ENCODE results near the gene CPSF6.

Gene CPSF6

GRCh38 chr12:69225251-69225910 lies 14.0 kb upstream of the CPSF6 start:
- H3K9ac ChIP-seq (ENCODE audit: insufficient read length), result no peak overlapping the region

GRCh38 chr12:69231479-69231878 lies 7.9 kb upstream of the CPSF6 start:
- no peaks in the 10 kb centered on the region for H3K36me3 ChIP-seq (ENCODE audit: insufficient read depth, low read length)
- H3K9ac ChIP-seq (ENCODE audit: insufficient read length), result no peak overlapping the region
- no peak overlapping the region for H3K4me3 ChIP-seq
- 0 out of 2 replicates have a peak, but pooled peaks cover 5% of the 10 kb centered on the region for H3K9me3 ChIP-seq (ENCODE audit: low read depth, low read length)
- TF ChIP-seq EZH2 (IDR thresholded peaks at IDR 0.05) (no peak), POLR2AphosphoS5 (IDR thresholded peaks at IDR 0.05; ENCODE audit: borderline replicate concordance, low read depth, low read length) (no peak), FOXP2 (optimal IDR thresholded peaks at IDR 0.05; ENCODE audit: control extremely low read depth, extremely low read length, insufficient read depth) (no peak)
- no peak overlapping the region for H3K27ac ChIP-seq
- DNase-seq (ENCODE audit: low read depth, low spot score), result no peak

More at GRCh38 chr12:69225251-69225910, 14.0 kb upstream of the CPSF6 start:
- no peaks in the 10 kb centered on the region for H3K36me3 ChIP-seq (ENCODE audit: insufficient read depth, low read length)
- TF ChIP-seq POLR2AphosphoS5 (IDR thresholded peaks at IDR 0.05; ENCODE audit: borderline replicate concordance, low read depth, low read length), result no peak
- TF ChIP-seq EZH2 (IDR thresholded peaks at IDR 0.05), result no peak
- no peak for TF ChIP-seq FOXP2 (optimal IDR thresholded peaks at IDR 0.05; ENCODE audit: control extremely low read depth, extremely low read length, insufficient read depth)
- no peak overlapping the region for H3K4me3 ChIP-seq
- DNase-seq (ENCODE audit: low read depth, low spot score), result no peak
- H3K9me3 ChIP-seq (ENCODE audit: low read depth, low read length), result 0 out of 2 replicates have a peak, but pooled peaks cover 4% of the 10 kb centered on the region
- no peak overlapping the region for H3K27ac ChIP-seq

GRCh38 chr12:69238589-69239351 lies 599 bp upstream of the CPSF6 start:
- Histone ChIP-seq H3K27ac (peak overlapping the region; percentile 47), H3K9ac (ENCODE audit: insufficient read length) (peak overlapping the region; percentile 84), H3K4me3 (peak overlapping the region; percentile 90), H3K36me3 (ENCODE audit: insufficient read depth, low read length) (peaks cover 31% of the 10 kb centered on the region), H3K9me3 (ENCODE audit: low read depth, low read length) (0 out of 2 replicates have a peak, but pooled peaks cover 3% of the 10 kb centered on the region)
- TF ChIP-seq POLR2AphosphoS5 (IDR thresholded peaks at IDR 0.05; ENCODE audit: borderline replicate concordance, low read depth, low read length), result no peak
- no peak for TF ChIP-seq EZH2 (IDR thresholded peaks at IDR 0.05)
- no peak for TF ChIP-seq FOXP2 (optimal IDR thresholded peaks at IDR 0.05; ENCODE audit: control extremely low read depth, extremely low read length, insufficient read depth)
- DNase-seq (ENCODE audit: low read depth, low spot score), result no peak

GRCh38 chr12:69239922-69240630 lies 707 bp downstream of the CPSF6 start:
- TF ChIP-seq EZH2 (IDR thresholded peaks at IDR 0.05) (no peak), POLR2AphosphoS5 (IDR thresholded peaks at IDR 0.05; ENCODE audit: borderline replicate concordance, low read depth, low read length) (no peak), FOXP2 (optimal IDR thresholded peaks at IDR 0.05; ENCODE audit: control extremely low read depth, extremely low read length, insufficient read depth) (no peak)
- Histone ChIP-seq H3K27ac (peak overlapping the region; percentile 77), H3K9ac (ENCODE audit: insufficient read length) (peak overlapping the region; percentile 99), H3K9me3 (ENCODE audit: low read depth, low read length) (0 out of 2 replicates have a peak, but pooled peaks cover 3% of the 10 kb centered on the region), H3K36me3 (ENCODE audit: insufficient read depth, low read length) (peaks cover 41% of the 10 kb centered on the region), H3K4me3 (peak overlapping the region; percentile 90)
- DNase-seq (ENCODE audit: low read depth, low spot score), result no peak

- DNase-seq (ENCODE audit: low read depth, low spot score), result no peak
- Histone ChIP-seq H3K9ac (ENCODE audit: insufficient read length) (peak overlapping the region; percentile 99), H3K36me3 (ENCODE audit: insufficient read depth, low read length) (peaks cover 46% of the 10 kb centered on the region), H3K9me3 (ENCODE audit: low read depth, low read length) (0 out of 2 replicates have a peak, but pooled peaks cover 3% of the 10 kb centered on the region), H3K4me3 (peak overlapping the region; percentile 90), H3K27ac (no peak overlapping the region)
- no peak for TF ChIP-seq FOXP2 (optimal IDR thresholded peaks at IDR 0.05; ENCODE audit: control extremely low read depth, extremely low read length, insufficient read depth)
- TF ChIP-seq POLR2AphosphoS5 (IDR thresholded peaks at IDR 0.05; ENCODE audit: borderline replicate concordance, low read depth, low read length), result no peak
- no peak for TF ChIP-seq EZH2 (IDR thresholded peaks at IDR 0.05)
These were observed 1.2 kb downstream of the CPSF6 start for GRCh38 chr12:69240631-69240995.

- TF ChIP-seq EZH2 (IDR thresholded peaks at IDR 0.05), result no peak
- no peak for TF ChIP-seq POLR2AphosphoS5 (IDR thresholded peaks at IDR 0.05; ENCODE audit: borderline replicate concordance, low read depth, low read length)
- TF ChIP-seq FOXP2 (optimal IDR thresholded peaks at IDR 0.05; ENCODE audit: control extremely low read depth, extremely low read length, insufficient read depth), result no peak
- Histone ChIP-seq H3K9me3 (ENCODE audit: low read depth, low read length) (0 out of 2 replicates have a peak, but pooled peaks cover 3% of the 10 kb centered on the region), H3K4me3 (peak overlapping the region; percentile 90), H3K36me3 (ENCODE audit: insufficient read depth, low read length) (peaks cover 54% of the 10 kb centered on the region), H3K9ac (ENCODE audit: insufficient read length) (peak overlapping the region; percentile 99), H3K27ac (no peak overlapping the region; the same call in 1 of the 2 replicates)
- DNase-seq (ENCODE audit: low read depth, low spot score), result no peak
These were observed 2.2 kb downstream of the CPSF6 start for GRCh38 chr12:69241438-69242092.

- Histone ChIP-seq H3K9ac (ENCODE audit: insufficient read length) (no peak overlapping the region), H3K27ac (no peak overlapping the region), H3K36me3 (ENCODE audit: insufficient read depth, low read length) (peaks cover 72% of the 10 kb centered on the region), H3K9me3 (ENCODE audit: low read depth, low read length) (peaks cover 10% of the 10 kb centered on the region; the same call in 1 of the 2 replicates), H3K4me3 (no peak overlapping the region)
- no peak for TF ChIP-seq POLR2AphosphoS5 (IDR thresholded peaks at IDR 0.05; ENCODE audit: borderline replicate concordance, low read depth, low read length)
- DNase-seq (ENCODE audit: low read depth, low spot score), result no peak
These were observed 4.0 kb downstream of the CPSF6 start for GRCh38 chr12:69243099-69244084.
